Cardiac fibroblast (primary cell): ENCODE data around the gene SYNPO.

Experiments
- DNase-seq, 2 donors: peaks; one replicate each; pipeline versions ENCODE4 v3.0.0 to v3.0.0-alpha.2; 2010; ENCODE audit warnings: low read depth in 2 of 2
- H3K4me3 ChIP-seq, 2 donors: replicated peaks in 1 of 2; 1 replicate in 1 of 2; 2 replicates in 1 of 2; pipeline ENCODE4 v1.5.1; 2011; ENCODE audit warnings: low read depth in 2 of 2, low read length in 2 of 2, mild to moderate bottlenecking in 2 of 2, moderate library complexity in 1 of 2
- TF ChIP-seq, protein P1 (sequence below): IDR thresholded peaks from one replicate; pipeline ENCODE4 v1.5.1; 2011; ENCODE audit warnings: low read depth, mild to moderate bottlenecking, low read length, inconsistent platforms

Gene SYNPO

GRCh38 chr5:150628936-150629485 lies 11.4 kb upstream of the SYNPO start:
- no peak for DNase-seq
- TF ChIP-seq, protein P1, sequence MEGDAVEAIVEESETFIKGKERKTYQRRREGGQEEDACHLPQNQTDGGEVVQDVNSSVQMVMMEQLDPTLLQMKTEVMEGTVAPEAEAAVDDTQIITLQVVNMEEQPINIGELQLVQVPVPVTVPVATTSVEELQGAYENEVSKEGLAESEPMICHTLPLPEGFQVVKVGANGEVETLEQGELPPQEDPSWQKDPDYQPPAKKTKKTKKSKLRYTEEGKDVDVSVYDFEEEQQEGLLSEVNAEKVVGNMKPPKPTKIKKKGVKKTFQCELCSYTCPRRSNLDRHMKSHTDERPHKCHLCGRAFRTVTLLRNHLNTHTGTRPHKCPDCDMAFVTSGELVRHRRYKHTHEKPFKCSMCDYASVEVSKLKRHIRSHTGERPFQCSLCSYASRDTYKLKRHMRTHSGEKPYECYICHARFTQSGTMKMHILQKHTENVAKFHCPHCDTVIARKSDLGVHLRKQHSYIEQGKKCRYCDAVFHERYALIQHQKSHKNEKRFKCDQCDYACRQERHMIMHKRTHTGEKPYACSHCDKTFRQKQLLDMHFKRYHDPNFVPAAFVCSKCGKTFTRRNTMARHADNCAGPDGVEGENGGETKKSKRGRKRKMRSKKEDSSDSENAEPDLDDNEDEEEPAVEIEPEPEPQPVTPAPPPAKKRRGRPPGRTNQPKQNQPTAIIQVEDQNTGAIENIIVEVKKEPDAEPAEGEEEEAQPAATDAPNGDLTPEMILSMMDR: no peak

GRCh38 chr5:150630016-150630415 lies 10.4 kb upstream of the SYNPO start:
- H3K4me3 ChIP-seq: no peak overlapping the region
- TF ChIP-seq, protein P1: no peak
- DNase-seq: no peak

More at GRCh38 chr5:150628936-150629485, 11.4 kb upstream of the SYNPO start:
- H3K4me3 ChIP-seq: no peak overlapping the region

- TF ChIP-seq, protein P1: no peak
- DNase-seq: no peak
- H3K4me3 ChIP-seq: no peak overlapping the region
Observed at GRCh38 chr5:150630461-150631325, 9.8 kb upstream of the SYNPO start.

GRCh38 chr5:150631326-150631701 lies 9.1 kb upstream of the SYNPO start:
- H3K4me3 ChIP-seq: no peak overlapping the region
- TF ChIP-seq, protein P1: no peak
- DNase-seq: no peak

GRCh38 chr5:150632305-150633160 lies 7.9 kb upstream of the SYNPO start:
- no peak overlapping the region for H3K4me3 ChIP-seq
- TF ChIP-seq, protein P1: no peak
- peak; percentile 57 to 69 for DNase-seq

DNA sequence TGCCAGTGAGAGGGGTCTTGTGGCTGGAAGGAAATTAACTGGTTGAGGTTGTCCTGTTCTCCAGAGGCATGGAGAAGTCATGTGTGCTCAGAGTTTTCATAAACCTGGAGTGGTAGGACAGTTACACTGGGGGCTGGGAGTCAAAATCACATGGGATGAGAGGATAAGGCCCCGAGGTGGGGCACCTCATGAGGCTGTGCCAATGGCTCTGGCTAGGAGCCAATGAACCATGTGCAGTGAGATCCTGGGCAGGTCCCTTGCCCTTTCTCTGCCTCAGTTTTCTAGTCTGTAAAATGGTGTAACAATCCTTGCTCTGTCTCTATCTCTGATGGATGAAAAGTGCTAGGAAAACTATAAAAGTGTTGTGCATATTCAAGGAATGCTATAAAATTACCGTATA lies 7.0 kb upstream of the SYNPO start:
- DNase-seq: no peak
- no peak overlapping the region for H3K4me3 ChIP-seq
- TF ChIP-seq, protein P1: no peak
